Uterus (tissue), 4 donors: ENCODE data around the gene HS3ST2. TPM values are rescaled to one million over a fixed set of nuclear protein-coding genes. Genes with fewer than 3 reads are reported as not detected.

Source experiments
- DNase-seq, 2 donors: peaks; one replicate each; pipeline ENCODE4 v3.0.0-alpha.2; 2019 to 2020
- H3K27ac ChIP-seq, 2 donors: fragments of 200-600 bp; sonication (generic); 1 replicate in 1 of 2; 2 replicates in 1 of 2; pipeline ENCODE4 v1.5.1; 2016 to 2018
- H3K27me3 ChIP-seq, 2 donors: fragments of 200-600 bp; sonication (generic); one replicate each; pipeline ENCODE4 v1.5.1; 2018 to 2019; ENCODE audit warnings: control low read depth in 1 of 2
- H3K36me3 ChIP-seq, 2 donors: fragments of 200-600 bp; sonication (generic); one replicate each; pipeline ENCODE4 v1.5.1; 2019; ENCODE audit warnings: control low read depth in 1 of 2
- H3K4me1 ChIP-seq, 2 donors: fragments of 200-600 bp; sonication (generic); one replicate each; pipeline ENCODE4 v1.5.1; 2018 to 2019; ENCODE audit warnings: control low read depth in 1 of 2
- H3K4me3 ChIP-seq, 2 donors: fragments of 200-600 bp; sonication (generic); 1 replicate in 1 of 2; 2 replicates in 1 of 2; pipeline ENCODE4 v1.5.1; 2018 to 2019; ENCODE audit warnings: mild to moderate bottlenecking in 1 of 2
- H3K9me3 ChIP-seq, 2 donors: fragments of 200-600 bp; sonication (generic); one replicate each; pipeline ENCODE4 v1.5.1; 2019; ENCODE audit warnings: control low read depth in 1 of 2
- CTCF ChIP-seq, 4 experiments: fragments of 200-600 bp in 2 of 4; fragments of 450-650 bp in 2 of 4; sonication (generic) in 2 of 4; IDR thresholded peaks; one replicate each; pipeline ENCODE4 v1.5.1; 2016 to 2019; ENCODE audit warnings: antibody characterized with exemption in 4 of 4, mild to moderate bottlenecking in 2 of 4, moderate library complexity in 1 of 4
- POLR2A ChIP-seq, 2 donors: fragments of 450-650 bp; IDR thresholded peaks; one replicate each; pipeline ENCODE4 v1.6.1; 2016; ENCODE audit warnings: antibody characterized with exemption in 2 of 2, mild to moderate bottlenecking in 1 of 2, moderate library complexity in 1 of 2
- intact Hi-C: fragments of 100-400 bp; cut with DNase I; formaldehyde crosslinking; loops from one replicate; pipeline ENCODE4 v1.15.1; 2023; ENCODE audit warnings: low total_unique reads
- total RNA-seq, 4 donors: library from RNA; depleted of rRNA in 3 of 4; stranded (reverse); fragments of >200 nt in 3 of 4; gene quantifications; one replicate each; pipeline versions ENCODE4 v1.1.0 to v1.2.4, GENCODE V29; 2014 to 2023
- donor health status: DM: yes; HTN: yes; CAD: no.

Gene HS3ST2
- total RNA-seq, 4 donors from 2014 or later: 1.2 TPM; not detected in 3

GRCh38 chr16:22775220-22775922, 38.6 kb upstream of the HS3ST2 start:
- Histone ChIP-seq H3K9me3 (no peaks in the 10 kb centered on the region), H3K4me1 (no peaks in the 10 kb centered on the region), H3K36me3 (no peaks in the 10 kb centered on the region), H3K27me3 (no peaks in the 10 kb centered on the region), H3K4me3 (no peak overlapping the region), H3K27ac (no peak overlapping the region)
- intact Hi-C loops: no loop called here
- DNase-seq: no peak
- TF ChIP-seq CTCF (IDR thresholded peaks at IDR 0.05): no peak
- TF ChIP-seq POLR2A (IDR thresholded peaks at IDR 0.05): no peak

GRCh38 chr16:22781480-22781879, 32.5 kb upstream of the HS3ST2 start:
- H3K36me3 ChIP-seq: no peaks in the 10 kb centered on the region
- intact Hi-C loops: no loop called here

GRCh38 chr16:22782314-22782713, 31.6 kb upstream of the HS3ST2 start:
- H3K36me3 ChIP-seq: no peaks in the 10 kb centered on the region
- intact Hi-C loops: no loop called here
- H3K4me3 ChIP-seq: no peak overlapping the region
- H3K27me3 ChIP-seq: no peaks in the 10 kb centered on the region
- DNase-seq: peak in 1 of 2 donors; percentile 16
- H3K4me1 ChIP-seq: no peaks in the 10 kb centered on the region
- TF ChIP-seq CTCF (IDR thresholded peaks at IDR 0.05) (no peak), POLR2A (IDR thresholded peaks at IDR 0.05) (no peak)
- no peak overlapping the region for H3K27ac ChIP-seq
- H3K9me3 ChIP-seq: no peaks in the 10 kb centered on the region

More at GRCh38 chr16:22781480-22781879, 32.5 kb upstream of the HS3ST2 start:
- Histone ChIP-seq H3K4me1 (no peaks in the 10 kb centered on the region), H3K9me3 (no peaks in the 10 kb centered on the region), H3K4me3 (no peak overlapping the region), H3K27ac (no peak overlapping the region), H3K27me3 (no peaks in the 10 kb centered on the region)
- DNase-seq: no peak
- TF ChIP-seq CTCF (IDR thresholded peaks at IDR 0.05) (no peak), POLR2A (IDR thresholded peaks at IDR 0.05) (no peak)

GRCh38 chr16:22784690-22785214, 29.2 kb upstream of the HS3ST2 start:
- TF ChIP-seq CTCF (IDR thresholded peaks at IDR 0.05) (no peak), POLR2A (IDR thresholded peaks at IDR 0.05) (no peak)
- intact Hi-C loops: no loop called here
- Histone ChIP-seq H3K27me3 (no peaks in the 10 kb centered on the region), H3K36me3 (no peaks in the 10 kb centered on the region), H3K4me1 (no peaks in the 10 kb centered on the region), H3K4me3 (no peak overlapping the region), H3K27ac (no peak overlapping the region), H3K9me3 (no peaks in the 10 kb centered on the region)
- DNase-seq: no peak

- DNase-seq: no peak
- H3K4me3 ChIP-seq: no peak overlapping the region
- H3K27ac ChIP-seq: no peak overlapping the region
- H3K9me3 ChIP-seq: no peaks in the 10 kb centered on the region
- no peaks in the 10 kb centered on the region for H3K4me1 ChIP-seq
- H3K27me3 ChIP-seq: no peaks in the 10 kb centered on the region
- intact Hi-C loops: no loop called here
- H3K36me3 ChIP-seq: no peaks in the 10 kb centered on the region
- TF ChIP-seq POLR2A (IDR thresholded peaks at IDR 0.05) (no peak), CTCF (IDR thresholded peaks at IDR 0.05) (no peak)
Measured at GRCh38 chr16:22785552-22785951, 28.4 kb upstream of the HS3ST2 start.
